HepG2 (cell line): ENCODE results near the gene EFNA2. TPM values are rescaled to one million over a fixed set of nuclear protein-coding genes. Genes with fewer than 3 reads are reported as not detected.

ENCODE experiments used
- AGO2 ChIP-seq: fragments of 200-400 bp; formaldehyde crosslinking; optimal IDR thresholded peaks from 2 replicates; pipeline ENCODE3; 2017; ENCODE audit warnings: mild to moderate bottlenecking, low read depth, low read length, moderate library complexity
- ARID4A ChIP-seq: sonication (generic); formaldehyde crosslinking; IDR thresholded peaks from 2 replicates; pipeline ENCODE4 v1.5.0; 2020; ENCODE audit warnings: mild to moderate bottlenecking, missing genetic modification reagents, borderline replicate concordance
- ATRX ChIP-seq: sonication (generic); formaldehyde crosslinking; IDR thresholded peaks from 2 replicates; pipeline ENCODE4 v1.4.0; 2020; ENCODE audit warnings: missing genetic modification reagents, borderline replicate concordance
- CC2D1A ChIP-seq: sonication (generic); formaldehyde crosslinking; IDR thresholded peaks from 2 replicates; pipeline ENCODE4 v1.8.1; 2023; ENCODE audit warnings: mild to moderate bottlenecking, missing genetic modification reagents
- ETV6 ChIP-seq: sonication (generic); formaldehyde crosslinking; conservative IDR thresholded peaks from 2 replicates; pipeline ENCODE4 v1.4.0; 2020; ENCODE audit warnings: missing genetic modification reagents
- HMG20B ChIP-seq: conservative IDR thresholded peaks from 2 replicates; pipeline ENCODE4 v1.6.1; 2016; ENCODE audit warnings: missing genetic modification reagents, missing compliant biosample characterization
- LCORL ChIP-seq, 2 experiments: fragments of 450-650 bp in 1 of 2; sonication (generic) in 1 of 2; formaldehyde crosslinking in 1 of 2; IDR thresholded peaks; 2 replicates each; pipeline versions ENCODE4 v1.5.0 to v1.6.1; 2017 to 2020; ENCODE audit warnings: antibody characterized with exemption in 1 of 2, missing genetic modification reagents in 1 of 2
- POLR2A ChIP-seq, 2 experiments: IDR thresholded peaks; 2 replicates each; pipeline ENCODE4 v1.6.1; 2011; ENCODE audit warnings: low read depth in 2 of 2, low read length in 2 of 2, mild to moderate bottlenecking in 1 of 2, moderate library complexity in 1 of 2; ENCODE audit not compliant: insufficient read depth in 1 of 2
- RORA ChIP-seq: sonication (generic); formaldehyde crosslinking; IDR thresholded peaks from 2 replicates; pipeline ENCODE4 v1.5.0; 2020; ENCODE audit warnings: mild to moderate bottlenecking, missing genetic modification reagents, moderate library complexity
- STAT5B ChIP-seq: sonication (generic); formaldehyde crosslinking; IDR thresholded peaks from 2 replicates; pipeline ENCODE4 v1.4.0; 2020; ENCODE audit warnings: missing genetic modification reagents
- ZBTB3 ChIP-seq: sonication (generic); formaldehyde crosslinking; IDR thresholded peaks from 2 replicates; pipeline ENCODE4 v1.4.0; 2020; ENCODE audit warnings: low read depth, mild to moderate bottlenecking, moderate library complexity, missing genetic modification reagents, borderline replicate concordance
- ZFP36 ChIP-seq: fragments of 150-350 bp; IDR thresholded peaks from 2 replicates; pipeline ENCODE4 v1.6.1; 2018; ENCODE audit warnings: borderline replicate concordance, low read length, low read depth; ENCODE audit not compliant: partially characterized antibody
- ZFP62 ChIP-seq: sonication (generic); formaldehyde crosslinking; IDR thresholded peaks from 2 replicates; pipeline ENCODE4 v1.4.0; 2020; ENCODE audit warnings: missing genetic modification reagents
- ZKSCAN5 ChIP-seq: sonication (generic); formaldehyde crosslinking; IDR thresholded peaks from 2 replicates; pipeline ENCODE4 v1.5.1; 2020; ENCODE audit warnings: mild to moderate bottlenecking, missing genetic modification reagents
- ZNF235 ChIP-seq: sonication (generic); formaldehyde crosslinking; IDR thresholded peaks from 2 replicates; pipeline ENCODE4 v1.8.1; 2023; ENCODE audit warnings: mild to moderate bottlenecking, missing genetic modification reagents, borderline replicate concordance
- ZNF264 ChIP-seq: sonication (generic); formaldehyde crosslinking; IDR thresholded peaks from 2 replicates; pipeline ENCODE4 v1.4.0; 2020; ENCODE audit warnings: missing genetic modification reagents
- ZNF3 ChIP-seq: IDR thresholded peaks from 2 replicates; pipeline ENCODE4 v1.7.0; 2017; ENCODE audit warnings: inconsistent platforms
- ZNF331 ChIP-seq: sonication (generic); formaldehyde crosslinking; IDR thresholded peaks from 2 replicates; pipeline ENCODE4 v1.4.0; 2020; ENCODE audit warnings: missing genetic modification reagents
- ZNF530 ChIP-seq: sonication (generic); formaldehyde crosslinking; IDR thresholded peaks from 2 replicates; pipeline ENCODE4 v1.5.0; 2020; ENCODE audit warnings: low read depth, mild to moderate bottlenecking, missing genetic modification reagents
- ZNF792 ChIP-seq: IDR thresholded peaks from 2 replicates; pipeline ENCODE4 v1.6.1; 2016
- ZSCAN25 ChIP-seq: sonication (generic); formaldehyde crosslinking; IDR thresholded peaks from 2 replicates; pipeline ENCODE4 v1.8.0; 2022; ENCODE audit warnings: mild to moderate bottlenecking, missing genetic modification reagents
- polyA plus RNA-seq, 8 experiments: library from polyadenylated mRNA; depleted of rRNA in 3 of 8; stranded (reverse) in 7 of 8; unstranded in 1 of 8; fragments of >200 nt; fragmentation: Illumina TruSeq in 4 of 8; extraction: Trizol in 4 of 8; gene quantifications; 2 replicates each; pipeline versions ENCODE4 v1.2.1 to v1.2.3, GENCODE V29; 2011 to 2016; ENCODE audit warnings: low read depth in 4 of 8, missing spikeins in 1 of 8, mixed read lengths in 1 of 8; ENCODE audit not compliant: insufficient read depth in 1 of 8
- total RNA-seq, 5 experiments: library from RNA; depleted of rRNA; stranded (reverse); fragments of >200 nt; fragmentation: Illumina TruSeq; extraction: Trizol; gene quantifications; 2 replicates each; pipeline ENCODE4 v1.2.3, GENCODE V29; 2016; ENCODE audit warnings: low read depth in 1 of 5
- TF ChIP-seq, protein P1 (sequence below): sonication (generic); formaldehyde crosslinking; IDR thresholded peaks from 2 replicates; pipeline ENCODE4 v1.9.0; 2021; ENCODE audit warnings: missing genetic modification reagents, borderline replicate concordance
- TF ChIP-seq, protein P2 (sequence below): sonication (generic); formaldehyde crosslinking; IDR thresholded peaks from 2 replicates; pipeline ENCODE4 v1.9.0; 2021; ENCODE audit warnings: missing genetic modification reagents, borderline replicate concordance

The EFNA2 gene
- total and polyA plus RNA-seq, 2 of the 13 experiments (the other 11 are each of a cell fraction or from before 2014, with no cell fraction given), result 6.0 to 9.9 TPM

DNA sequence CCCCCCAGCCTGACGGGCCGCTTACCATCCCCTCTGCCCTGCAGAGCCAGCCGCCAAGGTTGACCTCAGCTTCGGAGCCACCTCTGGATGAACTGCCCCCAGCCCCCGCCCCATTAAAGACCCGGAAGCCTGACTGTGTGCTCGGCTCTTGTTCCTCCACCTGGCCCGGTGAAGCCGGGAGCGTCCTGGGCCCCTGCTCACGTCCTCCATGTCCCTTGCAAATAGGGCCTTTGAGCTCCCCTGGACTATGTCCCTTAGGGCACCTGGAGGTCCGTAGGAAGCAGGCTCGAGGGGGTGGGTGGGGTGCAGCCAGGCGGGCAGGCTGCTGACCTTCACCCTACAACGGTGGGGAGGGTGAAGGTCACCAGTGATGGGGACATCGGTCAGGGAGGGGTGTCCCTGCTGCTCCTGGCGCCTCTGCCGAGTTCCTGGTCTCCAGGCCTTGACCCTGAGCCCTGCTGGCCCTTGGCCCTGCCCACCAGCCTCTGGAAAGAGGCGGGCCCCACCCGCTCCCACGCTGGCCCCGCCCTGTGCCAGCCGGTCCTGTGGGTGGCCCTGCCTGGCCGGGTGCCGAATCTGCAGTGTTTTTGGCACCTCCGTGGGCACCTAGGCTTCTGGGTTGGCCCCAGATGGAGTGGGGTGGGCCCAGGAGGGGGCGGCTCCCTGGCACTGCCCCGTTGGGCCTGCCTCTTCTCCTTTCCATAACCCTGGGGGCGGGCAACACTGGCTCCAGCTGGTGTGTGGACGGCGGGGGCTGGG lies 40.8 kb upstream of the EFNA2 start (continued):
- TF ChIP-seq ZNF3 (no peak), ATRX (CRISPR knock-in tag) (no peak), ETV6 (CRISPR knock-in tag) (no peak), ZNF264 (CRISPR knock-in tag) (peak; percentile 41; the same call in 1 of the 2 replicates), LCORL (IDR thresholded peaks at IDR 0.05) (no peak), LCORL (CRISPR knock-in tag; IDR thresholded peaks at IDR 0.05) (peak; percentile 97), ZNF792 (CRISPR knock-in tag) (no peak), ZNF235 (CRISPR knock-in tag) (no peak; the same call in 1 of the 2 replicates), AGO2 (peak; percentile 95), ZKSCAN5 (no peak; the same call in 1 of the 2 replicates), CC2D1A (CRISPR knock-in tag) (no peak), ZSCAN25 (CRISPR knock-in tag) (peak; percentile 85), POLR2A (IDR thresholded peaks at IDR 0.05; ENCODE audit: insufficient read depth in 1 of 2, low read depth in 2 of 2, low read length in 2 of 2) (no peak; a peak in 1 of 4 replicates), ZFP36 (no peak), ARID4A (CRISPR knock-in tag) (peak; percentile 90), HMG20B (CRISPR knock-in tag) (0 out of 2 replicates have a peak, but pooled peaks have one; percentile 35), STAT5B (CRISPR knock-in tag) (no peak), ZBTB3 (CRISPR knock-in tag) (no peak), ZFP62 (CRISPR knock-in tag) (0 out of 2 replicates have a peak, but pooled peaks have one; percentile 83), ZNF331 (peak; percentile 87), ZNF530 (CRISPR knock-in tag) (no peak), RORA (CRISPR knock-in tag) (no peak)
- TF ChIP-seq, protein P1, sequence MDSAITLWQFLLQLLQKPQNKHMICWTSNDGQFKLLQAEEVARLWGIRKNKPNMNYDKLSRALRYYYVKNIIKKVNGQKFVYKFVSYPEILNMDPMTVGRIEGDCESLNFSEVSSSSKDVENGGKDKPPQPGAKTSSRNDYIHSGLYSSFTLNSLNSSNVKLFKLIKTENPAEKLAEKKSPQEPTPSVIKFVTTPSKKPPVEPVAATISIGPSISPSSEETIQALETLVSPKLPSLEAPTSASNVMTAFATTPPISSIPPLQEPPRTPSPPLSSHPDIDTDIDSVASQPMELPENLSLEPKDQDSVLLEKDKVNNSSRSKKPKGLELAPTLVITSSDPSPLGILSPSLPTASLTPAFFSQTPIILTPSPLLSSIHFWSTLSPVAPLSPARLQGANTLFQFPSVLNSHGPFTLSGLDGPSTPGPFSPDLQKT (CRISPR knock-in tag), result no peak
- TF ChIP-seq, protein P2, sequence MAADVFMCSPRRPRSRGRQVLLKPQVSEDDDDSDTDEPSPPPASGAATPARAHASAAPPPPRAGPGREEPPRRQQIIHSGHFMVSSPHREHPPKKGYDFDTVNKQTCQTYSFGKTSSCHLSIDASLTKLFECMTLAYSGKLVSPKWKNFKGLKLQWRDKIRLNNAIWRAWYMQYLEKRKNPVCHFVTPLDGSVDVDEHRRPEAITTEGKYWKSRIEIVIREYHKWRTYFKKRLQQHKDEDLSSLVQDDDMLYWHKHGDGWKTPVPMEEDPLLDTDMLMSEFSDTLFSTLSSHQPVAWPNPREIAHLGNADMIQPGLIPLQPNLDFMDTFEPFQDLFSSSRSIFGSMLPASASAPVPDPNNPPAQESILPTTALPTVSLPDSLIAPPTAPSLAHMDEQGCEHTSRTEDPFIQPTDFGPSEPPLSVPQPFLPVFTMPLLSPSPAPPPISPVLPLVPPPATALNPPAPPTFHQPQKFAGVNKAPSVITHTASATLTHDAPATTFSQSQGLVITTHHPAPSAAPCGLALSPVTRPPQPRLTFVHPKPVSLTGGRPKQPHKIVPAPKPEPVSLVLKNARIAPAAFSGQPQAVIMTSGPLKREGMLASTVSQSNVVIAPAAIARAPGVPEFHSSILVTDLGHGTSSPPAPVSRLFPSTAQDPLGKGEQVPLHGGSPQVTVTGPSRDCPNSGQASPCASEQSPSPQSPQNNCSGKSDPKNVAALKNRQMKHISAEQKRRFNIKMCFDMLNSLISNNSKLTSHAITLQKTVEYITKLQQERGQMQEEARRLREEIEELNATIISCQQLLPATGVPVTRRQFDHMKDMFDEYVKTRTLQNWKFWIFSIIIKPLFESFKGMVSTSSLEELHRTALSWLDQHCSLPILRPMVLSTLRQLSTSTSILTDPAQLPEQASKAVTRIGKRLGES, result no peak
